Stimulated activated CD4-positive, alpha-beta T cell treated with anti-CD3 and anti-CD28 coated beads, TNF-alpha, amount 100 ng/mL, for 48 hours (primary cell): ENCODE measurements around the gene CLDN11.

ENCODE experiments used
- DNase-seq, 3 donors: peaks; one replicate each; pipeline ENCODE4 v3.0.0-alpha.2; 2020; ENCODE audit warnings: low read depth in 3 of 3

Gene CLDN11

GRCh38 chr3:170418422-170419398, at the start of gene CLDN11:
TSS of gene CLDN11 (plus strand) at chr3:170418868. CDS start at chr3:170419067, 199 bp downstream.
- no peak for DNase-seq

DNA sequence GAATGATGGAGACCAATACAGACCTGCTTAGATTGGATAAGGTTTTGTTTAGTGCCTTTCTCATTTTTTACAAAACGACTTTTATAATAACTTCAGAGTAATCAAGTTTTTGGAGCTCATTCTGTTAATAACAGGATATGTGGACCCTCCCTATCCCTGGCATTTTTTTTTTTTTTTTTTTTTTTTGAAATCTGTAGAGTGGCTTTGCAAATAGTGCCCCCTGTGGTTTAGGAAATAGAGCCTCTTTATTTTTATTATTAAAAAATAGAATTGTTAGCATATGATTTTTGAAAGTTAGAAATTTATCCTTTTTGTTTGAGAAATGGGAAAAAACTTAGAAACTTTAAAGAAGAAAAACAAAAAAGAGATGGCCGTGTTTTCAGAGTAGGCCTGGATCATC, 49.7 kb upstream of the CLDN11 start:
- DNase-seq = no peak

GRCh38 chr3:170372190-170372879, 46.3 kb upstream of the CLDN11 start:
- no peak for DNase-seq

- DNase-seq = no peak
Measured at GRCh38 chr3:170383567-170383966, 35.1 kb upstream of the CLDN11 start.

DNA sequence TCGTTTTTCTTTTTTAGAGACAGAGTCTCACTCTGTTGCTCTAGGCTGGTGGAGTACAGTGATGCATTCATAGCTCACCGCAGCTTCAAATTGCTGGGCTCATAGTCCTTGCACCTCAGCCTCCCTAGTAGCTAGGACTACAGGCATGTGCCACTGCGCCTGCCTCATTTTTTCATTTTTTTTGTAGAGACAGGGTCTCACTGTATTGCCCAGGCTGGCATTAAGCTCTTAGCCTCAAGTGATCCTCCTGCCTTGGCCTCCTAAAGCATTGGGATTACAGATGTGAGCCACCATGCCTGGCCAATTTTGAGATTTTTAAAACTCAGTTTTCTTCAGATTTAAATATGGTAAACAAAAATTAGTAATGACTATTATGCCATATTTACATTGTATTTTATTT, 32.2 kb upstream of the CLDN11 start:
- DNase-seq = no peak

GRCh38 chr3:170387950-170388349, 30.7 kb upstream of the CLDN11 start:
- DNase-seq = no peak

DNA sequence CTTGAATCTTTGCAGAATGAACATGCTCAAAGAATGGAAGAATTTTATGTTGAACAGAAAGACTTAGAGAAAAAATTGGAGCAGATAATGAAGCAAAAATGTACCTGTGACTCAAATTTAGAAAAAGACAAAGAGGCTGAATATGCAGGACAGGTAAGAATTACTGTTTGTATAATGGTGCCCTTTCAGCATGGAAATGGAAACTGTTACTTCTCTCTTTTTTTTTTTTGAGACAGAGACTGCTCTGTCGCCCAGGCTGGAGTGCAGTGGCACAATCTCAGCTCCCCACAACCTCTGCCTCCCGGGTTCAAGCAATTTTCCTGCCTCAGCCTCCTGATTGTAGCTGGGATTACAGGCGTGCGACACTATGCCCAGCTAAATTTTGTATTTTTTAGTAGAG, 27.6 kb upstream of the CLDN11 start:
- DNase-seq = no peak

GRCh38 chr3:170397685-170398084, 21.0 kb upstream of the CLDN11 start:
- DNase-seq = no peak

DNA sequence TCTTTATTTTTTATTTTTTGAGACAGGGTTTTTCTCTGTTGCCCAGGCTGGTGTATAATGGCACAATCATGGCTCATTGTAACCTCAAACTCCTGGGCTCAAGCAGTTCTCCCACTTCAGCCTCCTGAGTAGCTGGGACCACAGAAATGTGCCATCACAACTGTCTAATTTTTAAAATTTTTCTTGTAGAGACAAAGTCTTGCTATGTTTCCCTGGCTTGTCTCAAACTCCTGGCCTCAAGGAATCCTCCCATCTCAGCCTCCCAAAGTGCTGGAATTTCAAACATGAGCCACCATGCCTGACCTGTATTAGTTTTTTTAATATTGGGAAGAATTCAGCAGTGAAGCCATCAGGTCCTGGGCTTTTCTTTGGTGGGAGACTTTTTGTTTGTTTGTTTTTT, 13.6 kb upstream of the CLDN11 start:
- DNase-seq = no peak

GRCh38 chr3:170410428-170411029, 8.1 kb upstream of the CLDN11 start:
- DNase-seq = no peak

DNA sequence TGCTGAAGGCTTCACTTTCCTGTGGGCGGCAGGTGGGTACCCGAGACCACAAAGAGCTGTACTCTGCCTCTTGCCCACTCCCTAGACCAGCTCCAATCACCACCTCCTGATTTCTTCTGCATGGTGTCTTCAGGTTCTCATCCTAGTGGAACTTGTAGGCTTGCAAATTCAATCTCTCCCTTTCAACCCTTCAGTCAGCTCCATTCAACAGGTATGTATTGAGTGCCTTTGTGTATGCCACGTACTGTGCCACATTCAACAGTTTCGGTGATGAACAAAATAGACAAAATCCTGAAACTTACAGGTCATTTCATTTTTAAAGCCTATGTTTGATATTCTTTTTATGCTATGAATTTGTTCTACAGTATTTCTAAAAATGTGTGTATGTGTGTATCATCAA, 5.4 kb upstream of the CLDN11 start:
- DNase-seq = no peak

GRCh38 chr3:170414202-170414663, 4.4 kb upstream of the CLDN11 start:
- peak in 2 of 3 donors; percentile 13 to 18 for DNase-seq

DNA sequence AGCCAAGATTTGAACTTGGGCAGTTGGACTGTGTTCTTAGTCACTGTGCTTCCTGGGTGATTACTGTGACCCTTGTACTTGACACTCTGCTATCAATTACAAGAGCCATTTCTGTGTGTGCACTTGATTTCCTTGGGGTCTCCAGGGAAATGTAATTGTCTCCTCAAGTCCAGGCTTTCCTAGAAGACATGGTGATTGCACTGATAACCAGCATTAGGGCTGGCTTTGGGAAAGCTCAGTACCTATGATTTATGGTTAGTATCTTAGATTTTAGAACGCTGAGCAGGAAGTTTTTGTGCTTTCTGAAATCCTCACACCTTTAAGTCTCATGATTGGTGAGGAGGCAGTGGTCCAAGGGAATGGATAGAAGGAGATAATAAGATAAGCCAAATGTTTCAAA, 1.6 kb upstream of the CLDN11 start:
- DNase-seq = no peak

DNA sequence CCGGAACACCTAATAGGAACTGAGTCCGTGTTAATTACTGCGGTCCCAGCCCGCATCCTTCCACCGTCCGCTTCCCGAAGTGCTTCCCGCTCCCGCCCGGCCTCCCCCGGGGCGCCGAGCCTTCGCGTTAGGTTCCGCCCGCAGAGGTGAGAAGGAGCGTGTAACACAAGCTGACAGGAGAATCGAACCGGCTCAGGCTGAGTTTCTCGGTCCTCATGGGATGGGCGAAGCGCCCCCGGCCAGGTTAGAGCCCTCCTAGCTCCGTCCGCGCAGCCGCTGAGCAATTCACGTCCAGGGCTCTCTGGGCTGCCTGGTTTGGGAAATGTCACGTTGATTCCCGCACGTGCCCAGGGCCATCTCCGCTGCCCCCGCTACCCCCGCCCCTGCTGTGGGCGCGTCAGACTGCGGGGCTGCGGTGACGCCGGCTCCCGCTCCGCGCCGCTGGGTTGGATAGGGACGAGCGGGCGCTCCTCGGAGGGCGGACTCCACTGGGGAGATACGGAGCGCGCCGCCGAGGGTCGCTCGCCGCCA, 954 bp downstream of the CLDN11 start:
- DNase-seq = no peak

DNA sequence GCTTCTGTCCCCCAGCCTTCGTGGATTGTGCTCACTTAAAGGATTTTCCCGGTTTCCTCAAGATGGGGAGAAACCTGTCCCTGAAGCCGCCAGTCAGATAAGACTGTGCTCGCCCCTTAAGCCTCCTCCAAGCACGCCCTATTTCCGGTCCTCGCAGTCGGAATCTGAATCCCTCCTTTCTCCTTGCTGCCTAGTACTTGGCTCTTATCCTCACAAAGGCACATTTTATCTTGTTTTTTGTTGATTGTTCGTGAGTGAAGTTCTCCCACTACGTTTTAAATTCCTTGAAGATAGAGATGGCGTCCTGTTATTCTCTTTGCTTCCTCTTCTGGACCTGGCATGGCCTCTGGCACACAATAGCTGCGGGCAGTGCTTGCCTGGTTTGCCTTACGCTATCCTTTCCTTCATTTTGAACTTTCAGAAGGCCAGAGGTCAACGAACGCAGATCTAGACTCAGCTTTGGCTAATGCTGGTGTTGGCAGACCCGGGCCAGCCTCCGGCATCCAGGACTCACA, 1.7 kb downstream of the CLDN11 start:
- DNase-seq = no peak

GRCh38 chr3:170421111-170421641, 2.5 kb downstream of the CLDN11 start:
- DNase-seq = no peak

- DNase-seq = no peak
Measured at GRCh38 chr3:170421758-170422157, 3.1 kb downstream of the CLDN11 start.

DNA sequence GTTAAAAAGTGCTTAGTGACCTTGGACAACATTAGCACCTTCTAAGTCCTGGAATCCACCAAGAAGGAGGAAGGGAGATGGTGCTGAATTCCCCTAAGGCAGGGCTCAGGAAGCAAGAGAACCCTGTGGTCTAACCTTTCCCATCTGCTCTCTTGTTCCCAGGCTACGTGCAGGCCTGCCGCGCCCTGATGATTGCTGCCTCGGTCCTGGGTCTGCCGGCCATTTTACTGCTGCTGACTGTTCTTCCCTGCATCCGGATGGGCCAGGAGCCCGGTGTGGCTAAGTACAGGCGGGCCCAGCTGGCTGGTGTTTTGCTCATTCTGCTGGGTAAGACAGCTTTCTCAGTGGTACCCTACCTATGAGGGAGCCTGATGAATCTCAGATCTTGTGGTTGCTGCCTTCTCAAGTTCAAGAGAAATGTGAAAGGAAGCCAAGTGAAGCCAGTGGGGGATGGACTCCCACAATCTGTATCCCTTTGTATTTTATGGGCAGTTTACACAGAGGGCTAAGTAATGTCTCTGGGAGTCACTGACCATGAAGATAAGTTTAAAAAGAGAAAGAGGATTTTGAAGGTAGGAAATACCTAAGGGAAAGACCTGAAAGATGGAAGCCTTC, 4.4 kb downstream of the CLDN11 start:
- no peak for DNase-seq

DNA sequence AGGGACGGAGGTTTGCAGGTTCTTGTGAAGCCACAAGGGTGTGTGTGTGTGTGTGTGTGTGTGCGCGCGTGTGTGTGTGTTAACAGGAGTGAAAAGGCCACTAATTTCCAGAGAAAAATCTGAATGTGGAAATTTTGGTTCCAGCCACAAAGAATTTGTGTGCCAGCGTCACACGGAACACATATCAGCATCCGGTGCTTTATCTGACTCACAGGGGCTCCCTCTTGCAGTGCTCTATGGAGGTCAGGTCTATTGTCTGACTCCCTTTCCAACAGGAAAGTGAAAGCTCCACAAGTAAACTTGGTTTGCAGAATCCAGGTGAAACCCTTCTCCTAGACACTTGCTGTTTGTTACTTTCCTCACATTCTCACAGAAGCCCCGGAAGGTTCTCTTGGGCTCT, 6.2 kb downstream of the CLDN11 start:
- DNase-seq = no peak

GRCh38 chr3:170425491-170426239, 7.0 kb downstream of the CLDN11 start:
- no peak for DNase-seq
